ENCODE results near the gene ARG2.

The ARG2 gene

DNA sequence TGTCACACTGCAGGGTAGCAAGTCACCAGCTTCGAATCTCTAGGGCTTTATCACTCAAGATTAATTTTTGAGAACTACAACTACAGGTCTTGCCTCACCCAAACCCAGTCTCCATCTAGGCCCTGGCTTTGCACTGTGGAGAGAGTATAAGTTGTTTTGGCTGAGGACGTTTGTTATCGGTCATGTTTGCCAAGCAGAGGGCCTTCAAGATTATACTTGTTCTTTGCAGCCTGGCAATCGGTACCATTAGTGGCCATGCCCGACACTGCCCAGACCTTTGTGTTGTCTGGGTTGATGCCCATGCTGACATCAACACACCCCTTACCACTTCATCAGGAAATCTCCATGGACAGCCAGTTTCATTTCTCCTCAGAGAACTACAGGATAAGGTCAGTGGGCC, 25.7 kb downstream of the ARG2 start:
- TF ChIP-seq, protein P1, sequence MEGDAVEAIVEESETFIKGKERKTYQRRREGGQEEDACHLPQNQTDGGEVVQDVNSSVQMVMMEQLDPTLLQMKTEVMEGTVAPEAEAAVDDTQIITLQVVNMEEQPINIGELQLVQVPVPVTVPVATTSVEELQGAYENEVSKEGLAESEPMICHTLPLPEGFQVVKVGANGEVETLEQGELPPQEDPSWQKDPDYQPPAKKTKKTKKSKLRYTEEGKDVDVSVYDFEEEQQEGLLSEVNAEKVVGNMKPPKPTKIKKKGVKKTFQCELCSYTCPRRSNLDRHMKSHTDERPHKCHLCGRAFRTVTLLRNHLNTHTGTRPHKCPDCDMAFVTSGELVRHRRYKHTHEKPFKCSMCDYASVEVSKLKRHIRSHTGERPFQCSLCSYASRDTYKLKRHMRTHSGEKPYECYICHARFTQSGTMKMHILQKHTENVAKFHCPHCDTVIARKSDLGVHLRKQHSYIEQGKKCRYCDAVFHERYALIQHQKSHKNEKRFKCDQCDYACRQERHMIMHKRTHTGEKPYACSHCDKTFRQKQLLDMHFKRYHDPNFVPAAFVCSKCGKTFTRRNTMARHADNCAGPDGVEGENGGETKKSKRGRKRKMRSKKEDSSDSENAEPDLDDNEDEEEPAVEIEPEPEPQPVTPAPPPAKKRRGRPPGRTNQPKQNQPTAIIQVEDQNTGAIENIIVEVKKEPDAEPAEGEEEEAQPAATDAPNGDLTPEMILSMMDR (IDR thresholded peaks at IDR 0.05): no peak

DNA sequence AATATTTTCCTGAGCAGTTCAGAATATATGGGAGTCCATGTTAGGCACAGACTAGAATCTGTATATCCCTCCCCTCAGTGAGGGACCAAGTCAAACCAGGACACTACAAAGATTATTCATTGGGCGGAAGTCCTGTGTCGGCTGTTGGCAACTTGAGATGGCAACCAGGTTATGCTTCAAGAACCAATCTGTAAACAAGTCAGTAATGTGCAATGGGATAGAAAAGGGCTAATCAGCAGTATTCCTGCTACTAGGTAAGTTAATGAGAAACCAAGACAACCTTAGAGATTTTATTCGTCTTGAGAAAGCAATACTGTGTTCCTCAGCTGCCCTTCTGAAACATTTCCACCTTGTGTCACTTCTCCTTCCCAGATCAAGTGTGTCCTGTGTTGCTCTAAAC, 26.4 kb downstream of the ARG2 start:
- TF ChIP-seq, protein P1 (IDR thresholded peaks at IDR 0.05): no peak

- TF ChIP-seq, protein P1 (IDR thresholded peaks at IDR 0.05): no peak
Measured at GRCh38 chr14:67650151-67650550, 30.4 kb downstream of the ARG2 start.

- TF ChIP-seq, protein P1 (IDR thresholded peaks at IDR 0.05): no peak
Measured at GRCh38 chr14:67650694-67651093, 31.0 kb downstream of the ARG2 start.

DNA sequence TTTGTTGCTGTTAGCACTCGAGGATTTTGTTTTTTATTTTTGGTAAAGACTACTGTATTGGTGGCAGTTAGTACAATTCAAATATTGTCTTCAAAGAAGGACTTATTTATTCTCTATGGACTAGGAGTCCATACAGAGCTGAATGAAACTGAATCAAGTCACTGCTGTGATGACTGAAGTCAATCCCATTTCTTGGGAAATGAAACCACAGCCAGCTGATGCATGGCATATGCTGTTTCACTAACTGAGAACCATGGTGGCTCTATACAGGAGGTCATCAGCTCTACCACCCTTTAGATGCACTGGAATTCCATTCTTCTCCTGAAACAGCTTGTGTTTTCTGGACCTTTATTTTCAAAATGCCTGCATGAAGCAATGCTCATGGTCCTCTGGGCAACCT, 32.5 kb downstream of the ARG2 start:
- TF ChIP-seq, protein P1 (IDR thresholded peaks at IDR 0.05): no peak

- TF ChIP-seq, protein P1 (IDR thresholded peaks at IDR 0.05): no peak
Measured at GRCh38 chr14:67653651-67654280, 34.0 kb downstream of the ARG2 start.

GRCh38 chr14:67663633-67664032, 43.9 kb downstream of the ARG2 start:
- TF ChIP-seq, protein P1 (IDR thresholded peaks at IDR 0.05): no peak

- TF ChIP-seq, protein P1 (IDR thresholded peaks at IDR 0.05): no peak
Measured at GRCh38 chr14:67665868-67666267, 46.1 kb downstream of the ARG2 start.

All from LNCAP (cell line).